Choroid plexus epithelial cell (primary cell): ENCODE results near the gene AASDHPPT.

ENCODE experiments used
- DNase-seq: peaks from one replicate; pipeline ENCODE4 v3.0.0-alpha.2; 2010; ENCODE audit warnings: low read depth
- H3K4me3 ChIP-seq: 2 replicates; pipeline ENCODE4 v1.5.1; 2011; ENCODE audit warnings: low read depth, mild to moderate bottlenecking, control low read depth, low read length, moderate library complexity
- TF ChIP-seq, protein P1 (sequence below): conservative IDR thresholded peaks from 2 replicates; pipeline ENCODE4 v1.5.1; 2011; ENCODE audit warnings: low read depth, mild to moderate bottlenecking, control low read depth, inconsistent platforms, low read length, moderate library complexity

The AASDHPPT gene, protein sequence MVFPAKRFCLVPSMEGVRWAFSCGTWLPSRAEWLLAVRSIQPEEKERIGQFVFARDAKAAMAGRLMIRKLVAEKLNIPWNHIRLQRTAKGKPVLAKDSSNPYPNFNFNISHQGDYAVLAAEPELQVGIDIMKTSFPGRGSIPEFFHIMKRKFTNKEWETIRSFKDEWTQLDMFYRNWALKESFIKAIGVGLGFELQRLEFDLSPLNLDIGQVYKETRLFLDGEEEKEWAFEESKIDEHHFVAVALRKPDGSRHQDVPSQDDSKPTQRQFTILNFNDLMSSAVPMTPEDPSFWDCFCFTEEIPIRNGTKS

DNA sequence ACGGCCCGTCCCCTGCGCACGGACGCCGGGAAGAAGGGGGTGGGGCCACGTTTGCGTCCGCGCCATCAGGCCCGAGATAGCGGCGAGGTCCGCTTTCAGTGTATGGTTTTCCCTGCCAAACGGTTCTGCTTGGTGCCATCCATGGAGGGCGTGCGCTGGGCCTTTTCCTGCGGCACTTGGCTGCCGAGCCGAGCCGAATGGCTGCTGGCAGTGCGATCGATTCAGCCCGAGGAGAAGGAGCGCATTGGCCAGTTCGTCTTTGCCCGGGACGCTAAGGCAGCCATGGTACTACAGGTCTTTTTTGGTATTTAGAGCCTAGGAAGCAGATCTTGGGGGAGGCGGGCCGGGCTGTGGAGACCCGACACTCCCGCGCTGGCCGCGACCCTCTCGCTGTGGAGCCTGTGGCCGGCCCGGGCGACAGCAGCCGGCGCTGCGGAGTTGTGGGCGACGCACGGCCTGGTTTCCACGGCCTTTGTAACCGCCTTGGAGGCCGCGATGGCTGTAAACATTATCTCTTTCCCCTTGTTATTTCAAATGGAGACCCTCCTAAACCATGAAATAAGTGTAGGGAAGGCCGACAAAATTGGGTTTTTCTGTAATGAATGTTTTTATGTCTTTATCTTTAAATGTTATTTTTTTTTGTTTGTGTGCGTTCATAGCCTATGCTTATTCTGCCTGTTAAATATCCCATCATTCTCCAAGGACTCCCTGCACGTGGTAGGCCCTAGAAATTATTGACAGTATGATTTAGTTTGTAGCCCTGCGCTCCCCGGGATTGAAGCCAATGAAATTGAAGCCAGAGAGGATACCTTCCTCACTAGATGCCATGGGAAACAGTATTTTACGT is at the start of gene AASDHPPT:
AASDHPPT (plus strand) TSS at position 54 of the 847 bp plus-strand sequence; CDS start at position 103, 49 bp downstream.
- H3K4me3 ChIP-seq = peak within 1 kb of the TSS; percentile 96
- DNase-seq = peak; percentile 50
- TF ChIP-seq, protein P1, sequence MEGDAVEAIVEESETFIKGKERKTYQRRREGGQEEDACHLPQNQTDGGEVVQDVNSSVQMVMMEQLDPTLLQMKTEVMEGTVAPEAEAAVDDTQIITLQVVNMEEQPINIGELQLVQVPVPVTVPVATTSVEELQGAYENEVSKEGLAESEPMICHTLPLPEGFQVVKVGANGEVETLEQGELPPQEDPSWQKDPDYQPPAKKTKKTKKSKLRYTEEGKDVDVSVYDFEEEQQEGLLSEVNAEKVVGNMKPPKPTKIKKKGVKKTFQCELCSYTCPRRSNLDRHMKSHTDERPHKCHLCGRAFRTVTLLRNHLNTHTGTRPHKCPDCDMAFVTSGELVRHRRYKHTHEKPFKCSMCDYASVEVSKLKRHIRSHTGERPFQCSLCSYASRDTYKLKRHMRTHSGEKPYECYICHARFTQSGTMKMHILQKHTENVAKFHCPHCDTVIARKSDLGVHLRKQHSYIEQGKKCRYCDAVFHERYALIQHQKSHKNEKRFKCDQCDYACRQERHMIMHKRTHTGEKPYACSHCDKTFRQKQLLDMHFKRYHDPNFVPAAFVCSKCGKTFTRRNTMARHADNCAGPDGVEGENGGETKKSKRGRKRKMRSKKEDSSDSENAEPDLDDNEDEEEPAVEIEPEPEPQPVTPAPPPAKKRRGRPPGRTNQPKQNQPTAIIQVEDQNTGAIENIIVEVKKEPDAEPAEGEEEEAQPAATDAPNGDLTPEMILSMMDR = no peak

DNA sequence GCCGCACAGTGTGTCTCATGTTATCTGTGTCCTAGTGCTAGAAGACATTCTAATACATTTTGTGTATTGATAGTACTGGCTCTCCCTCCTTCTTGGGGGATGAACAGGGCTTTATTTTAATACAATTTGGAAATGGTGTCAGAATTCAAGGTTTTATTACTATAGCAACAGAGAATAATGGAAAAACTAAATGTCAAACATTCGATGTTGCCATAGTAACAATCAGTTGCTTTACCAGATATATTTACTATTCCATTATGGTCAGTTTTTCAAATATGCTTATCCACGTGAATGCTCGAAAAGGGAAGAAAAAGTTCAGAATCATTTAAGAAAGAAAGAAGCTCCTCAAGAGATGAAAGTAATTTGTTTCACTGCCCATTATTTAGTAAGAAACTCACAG is 46.9 kb upstream of the AASDHPPT start:
- TF ChIP-seq, protein P1 = no peak
- H3K4me3 ChIP-seq = no peak overlapping the region
- no peak for DNase-seq

DNA sequence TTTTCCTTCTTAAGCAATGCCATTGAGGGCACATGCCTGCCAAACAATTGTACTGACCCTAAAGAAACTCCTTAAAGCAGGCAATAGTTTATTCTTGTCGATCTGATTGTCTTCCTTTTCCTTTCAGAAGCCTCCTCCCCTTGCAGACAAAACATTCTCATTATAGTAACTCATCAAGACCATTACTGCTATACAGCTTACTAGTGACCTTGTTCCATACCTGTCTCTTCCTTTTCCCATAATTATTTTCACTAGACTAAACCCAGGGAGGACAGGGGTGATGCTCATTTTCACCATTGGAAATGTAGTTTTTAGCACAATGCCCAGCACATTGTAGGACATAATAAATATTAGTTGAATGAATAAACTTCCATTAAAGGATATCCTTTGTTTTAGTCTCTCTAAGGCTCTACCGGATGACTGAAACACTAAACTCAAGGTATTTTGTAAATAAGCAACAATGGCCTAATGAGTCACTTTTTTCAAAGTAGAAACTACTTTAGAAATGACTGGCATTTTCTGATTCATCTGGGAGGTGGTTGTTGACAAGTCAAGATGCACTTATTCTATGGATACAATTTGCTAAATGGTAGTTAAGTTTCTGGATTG is 46.2 kb upstream of the AASDHPPT start:
- TF ChIP-seq, protein P1 = no peak
- peak; percentile 22 for DNase-seq
- H3K4me3 ChIP-seq = no peak overlapping the region

DNA sequence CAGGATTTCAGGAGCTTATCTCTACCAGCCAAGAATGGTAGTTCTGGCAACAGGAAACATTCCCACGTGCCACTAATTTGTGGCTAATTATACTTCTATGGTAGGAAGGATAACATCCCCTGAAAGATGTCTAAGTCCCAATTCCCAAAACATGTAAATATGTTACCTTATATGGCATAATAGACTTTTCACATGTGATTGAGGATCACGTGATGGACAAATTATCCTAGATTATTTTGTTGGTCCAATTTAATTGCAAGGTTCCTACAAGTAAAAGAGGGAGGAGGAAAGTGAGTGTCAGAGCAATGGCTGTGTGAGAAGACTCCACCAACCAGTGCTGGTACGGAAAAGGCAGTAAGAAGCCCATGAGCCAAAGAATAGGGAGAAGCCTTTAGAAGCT is 45.5 kb upstream of the AASDHPPT start:
- no peak for DNase-seq
- TF ChIP-seq, protein P1 = no peak
- no peak overlapping the region for H3K4me3 ChIP-seq

DNA sequence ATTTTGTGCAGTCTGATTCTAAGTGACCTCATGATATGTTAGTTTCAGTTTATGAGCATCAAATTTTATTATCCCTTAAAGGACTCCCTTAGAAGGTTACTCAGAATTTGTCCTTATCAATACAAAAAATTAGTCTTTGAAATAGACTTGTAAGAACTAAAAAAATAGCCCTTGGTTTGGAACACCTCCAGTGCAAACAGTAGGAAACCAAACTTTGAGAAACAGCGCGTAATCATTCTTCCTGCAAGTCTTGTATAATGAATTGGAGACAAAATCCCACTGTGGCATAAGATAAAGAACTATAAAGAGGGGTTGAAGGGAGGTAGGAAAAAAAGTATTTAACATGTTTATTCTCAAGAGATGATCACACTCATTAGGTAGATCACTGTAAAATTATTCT is 44.6 kb upstream of the AASDHPPT start:
- TF ChIP-seq, protein P1 = no peak
- DNase-seq = peak; percentile 60
- no peak overlapping the region for H3K4me3 ChIP-seq

DNA sequence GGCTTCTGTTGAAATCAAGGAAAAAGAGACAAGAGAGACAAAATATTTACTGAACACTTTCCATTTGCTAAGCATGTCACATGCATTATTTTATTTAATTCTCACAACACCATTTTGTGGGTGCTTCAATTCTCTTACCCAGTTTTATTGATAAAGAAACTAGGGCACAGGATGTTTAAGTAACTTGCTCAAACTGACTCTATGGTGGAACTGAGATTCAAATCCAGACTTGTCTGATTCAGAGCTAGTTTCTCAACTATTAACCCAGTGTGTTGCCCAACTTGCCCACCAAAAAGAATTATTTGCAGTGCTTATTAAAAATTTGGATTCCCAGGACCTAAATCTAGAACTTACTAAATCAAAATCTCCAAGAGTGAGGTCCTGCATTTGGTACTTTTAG is 33.9 kb upstream of the AASDHPPT start:
- DNase-seq = no peak
- TF ChIP-seq, protein P1 = no peak
- no peak overlapping the region for H3K4me3 ChIP-seq
